ENCODE measurements around the gene GPR149.

Gene GPR149

GRCh38 chr3:154384479-154384878, 45.5 kb downstream of the GPR149 start:
- in situ Hi-C loops (cut with MboI; ENCODE audit: low pct_unique_long_range_greater_than_20kb, low sequenced_read_pairs, unreplicated experiment) = no loop called here

GRCh38 chr3:154378311-154378710, 51.7 kb downstream of the GPR149 start:
- no peak for TF ChIP-seq CTCF (IDR thresholded peaks at IDR 0.05; ENCODE audit: extremely low read depth, insufficient read depth, missing control alignments)
- in situ Hi-C loops (cut with MboI; ENCODE audit: low pct_unique_long_range_greater_than_20kb, low sequenced_read_pairs, unreplicated experiment) = no loop called here
- DNase-seq (ENCODE audit: low spot score) = no peak

More at GRCh38 chr3:154384479-154384878, 45.5 kb downstream of the GPR149 start:
- DNase-seq (ENCODE audit: low spot score) = no peak
- TF ChIP-seq CTCF (IDR thresholded peaks at IDR 0.05; ENCODE audit: extremely low read depth, insufficient read depth, missing control alignments) = no peak

GRCh38 chr3:154367221-154367620, 62.8 kb downstream of the GPR149 start:
- in situ Hi-C loops (cut with MboI; ENCODE audit: low pct_unique_long_range_greater_than_20kb, low sequenced_read_pairs, unreplicated experiment) = no loop called here
- DNase-seq (ENCODE audit: low spot score) = no peak
- no peak for TF ChIP-seq CTCF (IDR thresholded peaks at IDR 0.05; ENCODE audit: extremely low read depth, insufficient read depth, missing control alignments)

- TF ChIP-seq CTCF (IDR thresholded peaks at IDR 0.05; ENCODE audit: extremely low read depth, insufficient read depth, missing control alignments) = no peak
- in situ Hi-C loops (cut with MboI; ENCODE audit: low pct_unique_long_range_greater_than_20kb, low sequenced_read_pairs, unreplicated experiment) = no loop called here
- DNase-seq (ENCODE audit: low spot score) = no peak
Observed at GRCh38 chr3:154364849-154365248, 65.1 kb downstream of the GPR149 start.

DNA sequence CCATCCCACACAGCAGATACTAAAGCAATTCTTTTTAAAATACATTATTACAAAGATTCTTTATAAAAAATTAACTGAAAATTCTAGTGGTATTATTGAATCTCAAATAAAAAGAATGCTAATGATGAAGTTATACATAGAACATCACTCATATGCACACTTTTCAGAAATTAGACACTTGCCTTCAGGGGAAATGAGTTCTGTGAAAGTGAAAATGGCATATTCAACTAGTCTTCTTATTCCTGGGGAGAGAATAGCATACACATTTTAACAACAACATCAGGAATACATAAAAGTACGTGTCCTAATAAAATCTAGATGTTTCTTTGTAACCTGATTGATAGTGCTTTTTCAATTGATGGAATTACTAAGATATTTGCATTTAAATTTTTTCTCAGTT, 68.9 kb downstream of the GPR149 start:
- in situ Hi-C loops (cut with MboI; ENCODE audit: low pct_unique_long_range_greater_than_20kb, low sequenced_read_pairs, unreplicated experiment) = no loop called here
- DNase-seq (ENCODE audit: low spot score) = no peak
- no peak for TF ChIP-seq CTCF (IDR thresholded peaks at IDR 0.05; ENCODE audit: extremely low read depth, insufficient read depth, missing control alignments)

DNA sequence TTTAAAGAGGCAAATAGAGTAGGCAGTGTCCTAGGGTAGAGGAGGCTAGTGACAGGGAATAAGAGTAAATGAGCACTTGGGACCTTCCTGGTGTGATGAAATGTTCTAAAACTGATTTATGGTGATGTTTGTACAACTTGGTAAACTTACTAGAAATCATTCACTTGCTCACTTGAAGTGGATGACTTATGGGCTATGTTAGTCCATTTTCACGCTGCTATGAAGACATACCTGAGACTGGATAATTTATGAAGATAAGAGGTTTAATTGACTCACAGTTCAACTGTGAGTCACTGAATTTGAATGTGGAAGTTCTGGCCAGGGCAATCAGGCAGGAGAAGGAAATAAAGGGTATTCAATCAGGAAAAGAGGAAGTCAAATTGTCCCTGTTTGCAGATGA, 74.0 kb downstream of the GPR149 start:
- no peak for TF ChIP-seq CTCF (IDR thresholded peaks at IDR 0.05; ENCODE audit: extremely low read depth, insufficient read depth, missing control alignments)
- in situ Hi-C loops (cut with MboI; ENCODE audit: low pct_unique_long_range_greater_than_20kb, low sequenced_read_pairs, unreplicated experiment) = no loop called here
- DNase-seq (ENCODE audit: low spot score) = no peak

GRCh38 chr3:154349223-154349622, 80.8 kb downstream of the GPR149 start:
- no peak for TF ChIP-seq CTCF (IDR thresholded peaks at IDR 0.05; ENCODE audit: extremely low read depth, insufficient read depth, missing control alignments)
- in situ Hi-C loops (cut with MboI; ENCODE audit: low pct_unique_long_range_greater_than_20kb, low sequenced_read_pairs, unreplicated experiment) = loop anchor here (25.0 kb wide), 1 partner anchor 988 kb away; no protein-coding TSS in a partner anchor
- DNase-seq (ENCODE audit: low spot score) = no peak
